Neutrophil (primary cell): Measurements from ENCODE around the gene NACC2.

Experiments used
- H3K27ac ChIP-seq: fragments of 200-600 bp; sonication (generic); 2 replicates; pipeline ENCODE4 v1.5.1; 2016; ENCODE audit warnings: mild to moderate bottlenecking, moderate library complexity
- H3K27me3 ChIP-seq: fragments of 200-600 bp; sonication (generic); 2 replicates; pipeline ENCODE4 v1.6.0; 2016; ENCODE audit warnings: mild to moderate bottlenecking
- H3K36me3 ChIP-seq: fragments of 200-600 bp; sonication (generic); 2 replicates; pipeline ENCODE4 v1.5.1; 2017
- H3K4me1 ChIP-seq, 2 experiments: fragments of 200-600 bp in 1 of 2; sonication (generic) in 1 of 2; 1 replicate in 1 of 2; 2 replicates in 1 of 2; pipeline versions ENCODE4 v1.5.1 to v1.6.1; 2013 to 2016; ENCODE audit warnings: low read depth in 1 of 2, low read length in 1 of 2, mild to moderate bottlenecking in 1 of 2, moderate library complexity in 1 of 2; ENCODE audit not compliant: control insufficient read depth in 1 of 2, insufficient read depth in 1 of 2
- H3K4me3 ChIP-seq, 2 experiments: fragments of 200-600 bp in 1 of 2; sonication (generic) in 1 of 2; 1 replicate in 1 of 2; 2 replicates in 1 of 2; pipeline ENCODE4 v1.5.1; 2013 to 2016; ENCODE audit warnings: low read depth in 1 of 2, low read length in 1 of 2, mild to moderate bottlenecking in 1 of 2, moderate library complexity in 1 of 2
- H3K9me3 ChIP-seq: fragments of 200-600 bp; sonication (generic); 2 replicates; pipeline ENCODE4 v1.5.1; 2016
- TF ChIP-seq, protein P1 (sequence below): fragments of 200-600 bp; sonication (generic); IDR thresholded peaks from 2 replicates; pipeline ENCODE4 v1.5.1; 2016; ENCODE audit warnings: antibody characterized with exemption

NACC2 gene

DNA sequence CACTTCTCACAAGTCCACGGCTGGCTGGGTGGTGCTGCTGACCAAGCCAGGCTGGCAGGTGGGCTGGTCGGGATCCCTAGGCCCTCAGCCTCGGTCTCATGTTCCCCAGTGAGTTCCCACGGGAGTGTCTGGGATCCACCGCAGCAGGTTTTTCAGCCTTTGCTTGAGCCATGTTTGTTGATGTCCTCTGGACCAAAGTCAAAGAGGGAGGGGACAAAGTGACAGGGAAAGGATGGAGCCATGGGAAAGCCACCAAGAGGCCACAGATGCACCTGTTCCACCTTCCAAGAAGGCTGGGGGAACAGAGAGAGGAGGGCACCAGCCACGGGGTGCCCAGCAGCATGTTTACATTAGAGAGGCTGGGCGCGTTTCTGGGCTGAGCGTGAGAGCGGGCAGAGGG, 131.2 kb downstream of the NACC2 start:
- Histone ChIP-seq H3K4me1 (peaks cover 19 to 33% of the 10 kb centered on the region in 2 experiments), H3K36me3 (no peaks in the 10 kb centered on the region), H3K27me3 (peaks cover 28% of the 10 kb centered on the region), H3K4me3 (no peak overlapping the region), H3K27ac (no peak overlapping the region), H3K9me3 (no peaks in the 10 kb centered on the region)
- TF ChIP-seq, protein P1, sequence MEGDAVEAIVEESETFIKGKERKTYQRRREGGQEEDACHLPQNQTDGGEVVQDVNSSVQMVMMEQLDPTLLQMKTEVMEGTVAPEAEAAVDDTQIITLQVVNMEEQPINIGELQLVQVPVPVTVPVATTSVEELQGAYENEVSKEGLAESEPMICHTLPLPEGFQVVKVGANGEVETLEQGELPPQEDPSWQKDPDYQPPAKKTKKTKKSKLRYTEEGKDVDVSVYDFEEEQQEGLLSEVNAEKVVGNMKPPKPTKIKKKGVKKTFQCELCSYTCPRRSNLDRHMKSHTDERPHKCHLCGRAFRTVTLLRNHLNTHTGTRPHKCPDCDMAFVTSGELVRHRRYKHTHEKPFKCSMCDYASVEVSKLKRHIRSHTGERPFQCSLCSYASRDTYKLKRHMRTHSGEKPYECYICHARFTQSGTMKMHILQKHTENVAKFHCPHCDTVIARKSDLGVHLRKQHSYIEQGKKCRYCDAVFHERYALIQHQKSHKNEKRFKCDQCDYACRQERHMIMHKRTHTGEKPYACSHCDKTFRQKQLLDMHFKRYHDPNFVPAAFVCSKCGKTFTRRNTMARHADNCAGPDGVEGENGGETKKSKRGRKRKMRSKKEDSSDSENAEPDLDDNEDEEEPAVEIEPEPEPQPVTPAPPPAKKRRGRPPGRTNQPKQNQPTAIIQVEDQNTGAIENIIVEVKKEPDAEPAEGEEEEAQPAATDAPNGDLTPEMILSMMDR = no peak

DNA sequence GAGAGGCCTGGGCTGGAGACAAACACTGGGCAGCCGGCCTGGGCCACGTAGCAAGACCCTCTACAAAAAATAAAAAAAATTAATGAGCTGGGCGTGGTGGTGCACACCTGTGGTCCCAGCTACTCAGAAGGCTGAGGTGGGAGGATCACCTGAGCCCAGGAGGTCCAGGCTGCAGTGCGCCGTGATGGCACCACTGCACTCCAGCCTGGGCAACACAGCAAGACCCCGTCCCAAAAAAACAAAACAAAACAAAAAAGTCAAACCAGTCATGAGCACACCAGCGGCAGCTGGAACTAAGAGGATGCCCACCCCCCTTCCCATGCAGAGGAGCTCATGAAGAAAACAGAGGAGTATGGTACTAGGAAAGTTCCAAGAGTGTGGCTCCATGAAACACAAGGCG, 131.8 kb downstream of the NACC2 start:
- Histone ChIP-seq H3K36me3 (no peaks in the 10 kb centered on the region), H3K27ac (no peak overlapping the region), H3K4me3 (no peak overlapping the region), H3K9me3 (no peaks in the 10 kb centered on the region), H3K27me3 (peaks cover 22% of the 10 kb centered on the region), H3K4me1 (peaks cover 25 to 39% of the 10 kb centered on the region in 2 experiments)
- TF ChIP-seq, protein P1 = no peak

DNA sequence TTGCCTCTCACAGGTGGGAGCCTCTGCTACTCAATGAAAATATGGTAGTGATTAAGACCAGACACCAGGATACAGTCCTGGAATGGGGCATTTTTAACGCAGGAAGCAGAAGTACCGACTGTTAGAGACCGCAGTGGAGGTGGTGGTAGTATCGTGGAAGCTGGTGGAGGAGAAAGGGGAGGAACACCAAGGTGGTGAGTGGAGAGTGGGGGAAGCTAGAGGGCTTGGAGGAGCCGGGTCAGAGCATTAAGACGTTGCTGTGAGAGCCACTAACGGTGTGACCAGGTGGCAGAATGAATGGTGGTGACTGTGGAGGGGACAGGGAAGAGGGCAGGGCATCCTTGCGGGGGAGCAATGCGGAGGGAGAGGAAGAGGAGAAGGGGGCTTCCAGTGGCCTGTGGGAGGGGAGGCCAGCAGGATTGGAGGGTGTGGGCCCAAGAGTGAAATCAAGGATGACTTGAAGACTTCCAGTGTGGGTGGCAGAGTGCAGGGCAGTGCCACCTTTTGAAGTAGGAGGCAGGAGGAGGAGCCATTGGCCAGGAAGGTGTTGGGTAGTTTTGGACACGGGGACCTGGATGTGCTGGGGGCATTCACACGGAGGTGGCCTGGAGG, 132.3 kb downstream of the NACC2 start:
- H3K9me3 ChIP-seq = no peaks in the 10 kb centered on the region
- H3K27me3 ChIP-seq = peaks cover 18% of the 10 kb centered on the region
- H3K4me3 ChIP-seq = no peak overlapping the region
- peaks cover 27 to 41% of the 10 kb centered on the region in 2 experiments for H3K4me1 ChIP-seq
- TF ChIP-seq, protein P1 = no peak
- H3K36me3 ChIP-seq = no peaks in the 10 kb centered on the region
- H3K27ac ChIP-seq = no peak overlapping the region

DNA sequence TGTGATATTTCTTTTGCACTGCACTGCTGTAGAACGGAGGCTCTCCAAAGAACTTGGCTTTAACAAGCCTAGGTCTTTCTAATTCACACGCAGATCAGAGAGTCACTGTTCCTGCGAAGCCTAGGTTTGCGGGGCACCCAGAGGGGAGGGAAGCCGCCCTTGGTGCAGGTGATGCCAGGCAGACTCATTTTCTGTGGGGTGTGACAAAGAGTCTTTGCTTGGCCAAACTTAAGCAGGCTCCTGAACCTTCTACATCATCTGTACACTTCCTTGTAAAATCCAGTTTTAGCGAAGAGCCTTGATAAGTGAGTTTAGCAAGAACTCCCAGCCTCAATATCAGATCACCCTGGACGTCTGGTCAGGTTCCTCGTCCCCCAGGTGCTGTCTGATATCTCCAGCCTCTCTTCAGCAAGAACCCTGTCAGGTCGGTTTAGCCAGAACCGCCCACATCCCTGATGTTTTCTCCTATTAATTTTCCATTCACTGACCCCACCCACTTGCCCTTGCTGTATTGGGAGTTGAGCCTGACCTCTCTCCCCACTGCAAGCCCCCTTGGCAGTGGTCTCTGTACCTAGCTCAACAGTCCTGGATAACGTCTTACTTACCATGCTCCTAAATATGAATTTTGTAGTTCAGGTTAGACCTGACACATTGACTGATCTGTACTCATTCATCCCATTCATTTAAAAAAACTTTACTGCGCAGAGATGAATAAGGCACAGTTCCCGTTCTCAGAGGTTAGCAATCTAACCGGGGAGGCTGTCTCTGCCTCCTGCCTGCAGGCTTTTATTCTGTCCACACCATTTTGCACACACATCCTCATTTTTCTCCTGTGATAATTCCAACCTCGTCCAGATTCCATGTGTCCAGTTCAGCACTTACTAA, 133.0 kb downstream of the NACC2 start:
- Histone ChIP-seq H3K27me3 (peaks cover 15% of the 10 kb centered on the region), H3K4me1 (peaks cover 27 to 34% of the 10 kb centered on the region in 2 experiments), H3K9me3 (no peaks in the 10 kb centered on the region), H3K4me3 (peak overlapping the region in 1 of 2 experiments; percentile 85), H3K36me3 (no peaks in the 10 kb centered on the region), H3K27ac (no peak overlapping the region)
- TF ChIP-seq, protein P1 = no peak

DNA sequence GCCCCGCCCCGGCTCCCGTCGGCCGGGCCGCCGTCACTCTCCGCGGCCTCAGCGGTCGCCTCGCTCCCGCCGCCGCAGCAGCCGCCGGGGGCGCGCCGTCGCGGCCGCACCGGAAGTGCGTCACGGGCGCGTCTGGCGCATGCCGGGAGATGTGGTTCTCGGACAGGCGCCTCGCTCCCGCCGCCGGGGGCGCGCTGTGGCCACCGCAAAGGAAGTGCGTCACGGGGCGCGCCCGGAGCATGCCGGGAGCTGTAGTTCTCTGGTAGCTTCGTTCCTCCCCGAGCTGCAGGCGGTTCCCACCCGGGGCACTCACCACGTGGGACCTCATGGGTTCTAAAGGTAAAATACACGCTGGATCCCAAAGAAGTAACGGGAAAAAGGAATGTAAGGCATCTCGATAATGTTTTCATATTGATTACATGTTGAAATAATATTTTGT, 133.8 kb downstream of the NACC2 start, which contains the start of gene UBAC1:
Gene UBAC1 (minus strand): TSS at position 97 of the 439 bp plus-strand sequence. CDS start 211 bp downstream, outside the sequence.
- peaks cover 8% of the 10 kb centered on the region for H3K27me3 ChIP-seq
- H3K27ac ChIP-seq = peak within 1 kb of the TSS; percentile 89
- TF ChIP-seq, protein P1 = peak; percentile 72
- H3K36me3 ChIP-seq = peaks cover under 1% of the 10 kb centered on the region
- H3K4me3 ChIP-seq = peak within 1 kb of the TSS; percentile 64 to 85
- peaks cover 27 to 34% of the 10 kb centered on the region in 2 experiments for H3K4me1 ChIP-seq
- H3K9me3 ChIP-seq = no peaks in the 10 kb centered on the region
